Caco-2 (cell line): ENCODE data around the gene P2RX1. TPM values are rescaled to one million over a fixed set of nuclear protein-coding genes. Genes with fewer than 3 reads are reported as not detected.

Experiments
- BruUV-seq: library from RNA; stranded (reverse); fragments of 400-500 nt; replicated peaks from 2 replicates; lab custom pipeline; 2021; lab: Mats Ljungman, UMichigan
- CTCF ChIA-PET: fragments of 300-600 bp; sonication (Branson Sonifier 250); formaldehyde crosslinking; loops from one replicate; lab custom pipeline; 2022; ENCODE audit warnings: antibody characterized with exemption; lab: Charles Lee
- POLR2A ChIA-PET: fragments of 300-600 bp; sonication (Branson Sonifier 250); formaldehyde crosslinking; loops from one replicate; lab custom pipeline; 2022; ENCODE audit warnings: antibody characterized with exemption; lab: Charles Lee
- DNase-seq, 2 experiments: peaks; one replicate each; pipeline versions ENCODE4 v3.0.0 to v3.0.0-alpha.2; 2020 to 2022
- H3K27me3 ChIP-seq: replicated peaks from 2 replicates; pipeline ENCODE4 v1.6.0; 2011; ENCODE audit warnings: low read length; ENCODE audit not compliant: control insufficient read depth, insufficient read depth
- H3K36me3 ChIP-seq: 2 replicates; pipeline ENCODE4 v1.5.1; 2011; ENCODE audit warnings: low read length; ENCODE audit not compliant: control insufficient read depth, insufficient read depth
- H3K4me1 ChIP-seq: fragments of 250-450 bp; sonication (Bioruptor Pico); 2 replicates; pipeline ENCODE4 v1.5.1; 2020; ENCODE audit warnings: mild to moderate bottlenecking
- H3K4me3 ChIP-seq: 2 replicates; pipeline ENCODE4 v1.5.1; 2011; ENCODE audit warnings: low read depth, mild to moderate bottlenecking, control low read depth, low read length
- H3K9me3 ChIP-seq: fragments of 250-450 bp; sonication (Bioruptor Pico); 2 replicates; pipeline ENCODE4 v1.5.1; 2020; ENCODE audit warnings: mild to moderate bottlenecking, moderate library complexity
- H3K27ac Mint-ChIP-seq: one replicate; pipeline ENCODE4 v1.8.0; 2022; ENCODE audit warnings: mixed read lengths; ENCODE audit not compliant: unreplicated experiment
- H3K27me3 Mint-ChIP-seq: one replicate; pipeline ENCODE4 v1.8.0; 2022; ENCODE audit warnings: mixed read lengths; ENCODE audit not compliant: insufficient read depth, unreplicated experiment
- H3K36me3 Mint-ChIP-seq: one replicate; pipeline ENCODE4 v1.8.0; 2022; ENCODE audit warnings: mild to moderate bottlenecking, mixed read lengths; ENCODE audit not compliant: insufficient read depth, unreplicated experiment
- H3K4me1 Mint-ChIP-seq: one replicate; pipeline ENCODE4 v1.8.0; 2022; ENCODE audit warnings: low read depth, mixed read lengths; ENCODE audit not compliant: unreplicated experiment
- H3K4me3 Mint-ChIP-seq: one replicate; pipeline ENCODE4 v1.8.0; 2022; ENCODE audit warnings: mild to moderate bottlenecking, moderate library complexity, mixed read lengths; ENCODE audit not compliant: unreplicated experiment
- H3K9me3 Mint-ChIP-seq: one replicate; pipeline ENCODE4 v1.8.0; 2022; ENCODE audit warnings: mixed read lengths; ENCODE audit not compliant: unreplicated experiment
- intact Hi-C: fragments of 100-400 bp; cut with micrococcal nuclease; formaldehyde crosslinking; loops from one replicate; pipeline ENCODE4 v1.10.0; 2022; ENCODE audit not compliant: unreplicated experiment
- total RNA-seq: library from RNA; stranded (reverse); gene quantifications from 2 replicates; pipeline ENCODE4 v1.2.3, GENCODE V29; 2022
- TF ChIP-seq, protein P1 (sequence below), 2 experiments: fragments of 200-600 bp in 1 of 2; IDR thresholded peaks; 1 replicate in 1 of 2; 2 replicates in 1 of 2; pipeline versions ENCODE4 v1.5.1 to v1.8.0; 2011 to 2022; ENCODE audit warnings: antibody characterized with exemption in 1 of 2, control low read depth in 1 of 2, inconsistent platforms in 1 of 2, low read depth in 1 of 2, low read length in 1 of 2, mild to moderate bottlenecking in 1 of 2, moderate library complexity in 1 of 2; ENCODE audit not compliant: insufficient read depth in 1 of 2, severe bottlenecking in 1 of 2, unreplicated experiment in 1 of 2

Gene P2RX1
- total RNA-seq, 1 experiment from 2014 or later: 0.23 TPM

DNA sequence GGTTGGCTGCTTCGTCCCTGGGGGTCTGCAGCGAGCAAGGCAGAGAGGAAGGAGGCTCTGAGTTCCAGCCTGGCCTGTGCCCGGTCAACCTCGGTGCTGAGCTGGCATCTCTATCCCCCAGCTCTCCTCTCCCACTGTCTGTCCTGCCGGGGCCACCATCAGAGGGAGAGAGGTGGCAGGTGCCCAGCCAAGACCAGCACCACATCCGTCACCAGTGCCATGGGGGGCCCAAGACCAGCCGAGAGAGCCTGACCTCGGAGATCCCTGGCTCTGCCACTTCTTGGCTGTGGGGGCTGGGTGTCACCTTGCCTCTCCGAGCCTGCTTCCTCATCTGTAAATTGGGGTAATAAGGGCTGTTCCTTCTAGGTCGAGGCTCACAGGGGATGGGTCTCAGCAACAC is 560 bp upstream of the P2RX1 start:
- POLR2A ChIA-PET: no interaction called here
- no peaks in the 10 kb centered on the region for H3K27me3 Mint-ChIP-seq

DNA sequence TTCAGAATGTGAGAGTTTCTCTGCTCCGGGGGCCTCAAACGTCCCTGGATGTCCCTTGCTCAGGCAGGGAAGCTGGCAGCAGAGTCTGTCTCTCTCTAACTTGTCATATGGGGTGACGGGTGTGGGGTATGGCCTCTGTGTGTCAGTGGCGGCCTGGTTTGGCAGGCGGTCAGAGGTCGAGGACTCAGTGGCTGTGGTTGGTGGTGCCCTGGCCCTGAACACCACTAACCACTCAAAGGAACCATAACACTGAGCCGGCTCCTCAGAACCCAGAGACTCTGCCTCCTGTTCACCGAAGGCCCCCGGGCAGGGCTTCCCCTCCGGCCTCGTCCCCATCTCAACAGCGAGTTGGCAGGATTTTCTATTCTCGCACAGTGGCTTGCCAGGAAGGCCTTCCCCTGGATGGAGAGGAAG is 677 bp downstream of the P2RX1 start:
- Mint-ChIP-seq H3K27me3 (no peaks in the 10 kb centered on the region), H3K36me3 (no peaks in the 10 kb centered on the region), H3K9me3 (no peaks in the 10 kb centered on the region), H3K27ac (no peak overlapping the region), H3K4me3 (no peak overlapping the region), H3K4me1 (no peaks in the 10 kb centered on the region)
- Histone ChIP-seq H3K4me3 (no peak overlapping the region), H3K4me1 (no peaks in the 10 kb centered on the region), H3K27me3 (no peaks in the 10 kb centered on the region), H3K36me3 (no peaks in the 10 kb centered on the region), H3K9me3 (no peaks in the 10 kb centered on the region)
- POLR2A ChIA-PET: no interaction called here
- TF ChIP-seq, protein P1, sequence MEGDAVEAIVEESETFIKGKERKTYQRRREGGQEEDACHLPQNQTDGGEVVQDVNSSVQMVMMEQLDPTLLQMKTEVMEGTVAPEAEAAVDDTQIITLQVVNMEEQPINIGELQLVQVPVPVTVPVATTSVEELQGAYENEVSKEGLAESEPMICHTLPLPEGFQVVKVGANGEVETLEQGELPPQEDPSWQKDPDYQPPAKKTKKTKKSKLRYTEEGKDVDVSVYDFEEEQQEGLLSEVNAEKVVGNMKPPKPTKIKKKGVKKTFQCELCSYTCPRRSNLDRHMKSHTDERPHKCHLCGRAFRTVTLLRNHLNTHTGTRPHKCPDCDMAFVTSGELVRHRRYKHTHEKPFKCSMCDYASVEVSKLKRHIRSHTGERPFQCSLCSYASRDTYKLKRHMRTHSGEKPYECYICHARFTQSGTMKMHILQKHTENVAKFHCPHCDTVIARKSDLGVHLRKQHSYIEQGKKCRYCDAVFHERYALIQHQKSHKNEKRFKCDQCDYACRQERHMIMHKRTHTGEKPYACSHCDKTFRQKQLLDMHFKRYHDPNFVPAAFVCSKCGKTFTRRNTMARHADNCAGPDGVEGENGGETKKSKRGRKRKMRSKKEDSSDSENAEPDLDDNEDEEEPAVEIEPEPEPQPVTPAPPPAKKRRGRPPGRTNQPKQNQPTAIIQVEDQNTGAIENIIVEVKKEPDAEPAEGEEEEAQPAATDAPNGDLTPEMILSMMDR (IDR thresholded peaks at IDR 0.05; ENCODE audit: insufficient read depth in 1 of 2, low read depth in 1 of 2, low read length in 1 of 2, severe bottlenecking in 1 of 2, unreplicated experiment in 1 of 2): no peak
- no peak for DNase-seq
- CTCF ChIA-PET: no interaction called here
- no TSS peak for BruUV-seq
- intact Hi-C loops: no loop called here

More for the DNA sequence above, 560 bp upstream of the P2RX1 start:
- Histone ChIP-seq H3K27me3 (no peaks in the 10 kb centered on the region), H3K36me3 (no peaks in the 10 kb centered on the region), H3K4me1 (no peaks in the 10 kb centered on the region), H3K4me3 (no peak overlapping the region), H3K9me3 (no peaks in the 10 kb centered on the region)
- DNase-seq: no peak
- intact Hi-C loops: no loop called here
- no peak overlapping the region for H3K4me3 Mint-ChIP-seq
- H3K36me3 Mint-ChIP-seq: no peaks in the 10 kb centered on the region
- H3K27ac Mint-ChIP-seq: no peak overlapping the region
- no peaks in the 10 kb centered on the region for H3K9me3 Mint-ChIP-seq
- CTCF ChIA-PET: no interaction called here
- TF ChIP-seq, protein P1 (IDR thresholded peaks at IDR 0.05; ENCODE audit: insufficient read depth in 1 of 2, low read depth in 1 of 2, low read length in 1 of 2, severe bottlenecking in 1 of 2, unreplicated experiment in 1 of 2): no peak
- no TSS peak for BruUV-seq
- H3K4me1 Mint-ChIP-seq: no peaks in the 10 kb centered on the region

DNA sequence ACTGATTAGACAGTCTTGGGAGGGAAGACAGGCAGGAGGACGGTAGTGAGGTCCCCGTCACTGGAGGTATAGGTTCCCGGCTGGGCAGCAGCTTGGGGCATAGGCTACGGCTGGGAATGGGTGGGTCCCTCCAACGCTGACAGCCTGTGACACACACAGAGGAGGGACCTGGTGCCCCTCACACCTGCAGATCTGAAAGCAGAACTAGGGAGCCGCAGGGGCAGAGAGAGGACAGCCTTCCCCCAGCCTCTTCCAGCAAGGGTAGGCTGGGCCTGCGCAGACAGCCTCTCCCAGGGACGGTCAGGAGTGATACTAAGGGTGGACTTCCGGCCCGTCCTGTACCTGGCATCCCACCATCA is 2.0 kb downstream of the P2RX1 start:
- Mint-ChIP-seq H3K27me3 (no peaks in the 10 kb centered on the region), H3K36me3 (no peaks in the 10 kb centered on the region), H3K27ac (no peak overlapping the region), H3K4me3 (no peak overlapping the region), H3K9me3 (no peaks in the 10 kb centered on the region), H3K4me1 (no peaks in the 10 kb centered on the region)
- no TSS peak for BruUV-seq
- TF ChIP-seq, protein P1 (IDR thresholded peaks at IDR 0.05; ENCODE audit: insufficient read depth in 1 of 2, low read depth in 1 of 2, low read length in 1 of 2, severe bottlenecking in 1 of 2, unreplicated experiment in 1 of 2): no peak
- Histone ChIP-seq H3K9me3 (no peaks in the 10 kb centered on the region), H3K27me3 (no peaks in the 10 kb centered on the region), H3K4me3 (no peak overlapping the region), H3K4me1 (no peaks in the 10 kb centered on the region), H3K36me3 (no peaks in the 10 kb centered on the region)
- CTCF ChIA-PET: interaction anchor here (0.6 to 1.4 kb wide), 6 partner anchors 21 to 176 kb away, joined by 3 to 11 read pairs (median 6); partner anchors contain the start of genes CAMKK1 and NCBP3
- intact Hi-C loops: loop anchor here (1.0 kb wide), 1 partner anchor 90 kb away; no protein-coding TSS in a partner anchor
- DNase-seq: no peak
- POLR2A ChIA-PET: no interaction called here
